ENCODE measurements around the gene KLHL42.

KLHL42 gene

DNA sequence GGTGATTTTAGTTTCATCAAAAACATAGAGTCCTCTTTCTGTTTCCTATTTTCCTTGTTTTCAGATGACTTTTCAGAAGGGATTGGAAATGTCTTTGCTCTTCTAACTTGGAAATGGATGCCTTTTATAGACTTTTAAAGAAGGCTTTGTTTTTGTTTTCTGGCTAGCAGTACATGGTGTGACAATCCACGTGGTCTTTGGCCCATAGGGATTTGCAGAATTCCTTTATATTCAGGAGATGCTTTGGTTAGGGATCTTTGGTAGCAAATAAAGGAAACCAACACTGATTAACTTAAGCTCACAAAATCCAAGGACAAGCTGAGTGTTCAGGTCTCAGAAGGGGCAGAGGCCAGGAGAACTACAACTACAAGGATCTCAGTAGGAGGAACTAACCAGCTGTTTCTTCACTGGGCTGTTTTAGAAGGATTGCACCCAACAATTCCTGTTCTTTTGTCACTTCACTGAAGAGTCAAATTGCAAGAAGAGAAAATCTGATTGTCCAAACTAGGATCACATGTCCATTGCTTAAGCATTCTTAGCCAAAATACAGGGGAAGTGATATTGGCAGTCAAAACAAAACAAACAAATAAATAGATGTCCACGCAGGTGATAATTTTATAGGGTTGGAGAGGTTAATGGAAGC is 58.6 kb downstream of the KLHL42 start:
- no peak for TF ChIP-seq EZH2phosphoT487 (IDR thresholded peaks at IDR 0.05; ENCODE audit: borderline replicate concordance)
- TF ChIP-seq, protein P1, sequence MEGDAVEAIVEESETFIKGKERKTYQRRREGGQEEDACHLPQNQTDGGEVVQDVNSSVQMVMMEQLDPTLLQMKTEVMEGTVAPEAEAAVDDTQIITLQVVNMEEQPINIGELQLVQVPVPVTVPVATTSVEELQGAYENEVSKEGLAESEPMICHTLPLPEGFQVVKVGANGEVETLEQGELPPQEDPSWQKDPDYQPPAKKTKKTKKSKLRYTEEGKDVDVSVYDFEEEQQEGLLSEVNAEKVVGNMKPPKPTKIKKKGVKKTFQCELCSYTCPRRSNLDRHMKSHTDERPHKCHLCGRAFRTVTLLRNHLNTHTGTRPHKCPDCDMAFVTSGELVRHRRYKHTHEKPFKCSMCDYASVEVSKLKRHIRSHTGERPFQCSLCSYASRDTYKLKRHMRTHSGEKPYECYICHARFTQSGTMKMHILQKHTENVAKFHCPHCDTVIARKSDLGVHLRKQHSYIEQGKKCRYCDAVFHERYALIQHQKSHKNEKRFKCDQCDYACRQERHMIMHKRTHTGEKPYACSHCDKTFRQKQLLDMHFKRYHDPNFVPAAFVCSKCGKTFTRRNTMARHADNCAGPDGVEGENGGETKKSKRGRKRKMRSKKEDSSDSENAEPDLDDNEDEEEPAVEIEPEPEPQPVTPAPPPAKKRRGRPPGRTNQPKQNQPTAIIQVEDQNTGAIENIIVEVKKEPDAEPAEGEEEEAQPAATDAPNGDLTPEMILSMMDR (conservative IDR thresholded peaks at IDR 0.05; ENCODE audit: low read length), result no peak
- Histone ChIP-seq H3K9ac (ENCODE audit: low read depth, low read length, poor library complexity, severe bottlenecking) (no peak overlapping the region), H3K9me3 (ENCODE audit: insufficient read depth, low read depth, low read length) (no peaks in the 10 kb centered on the region), H3K36me3 (ENCODE audit: insufficient read depth, low read length) (no peaks in the 10 kb centered on the region), H3K27me3 (ENCODE audit: insufficient read depth, low read length, poor library complexity, severe bottlenecking) (no peaks in the 10 kb centered on the region), H3K79me2 (ENCODE audit: insufficient read depth, low read length) (no peaks in the 10 kb centered on the region), H3K4me1 (ENCODE audit: insufficient read depth, low read length, poor library complexity, severe bottlenecking) (peaks cover 54% of the 10 kb centered on the region), H4K20me1 (ENCODE audit: insufficient read depth, low read length, poor library complexity, severe bottlenecking) (no peaks in the 10 kb centered on the region), H3K4me2 (ENCODE audit: low read depth, low read length, poor library complexity, severe bottlenecking) (no peak overlapping the region), H3F3A (ENCODE audit: low read depth) (peaks cover 21% of the 10 kb centered on the region), H2AFZ (ENCODE audit: low read length) (no peak overlapping the region), H3K9me2 (replicated peaks; ENCODE audit: low read depth, low read length) (no peaks in the 10 kb centered on the region), H3K4me3 (ENCODE audit: low read length, poor library complexity, severe bottlenecking) (no peak overlapping the region)

- Histone ChIP-seq H3K9me3 (ENCODE audit: insufficient read depth, low read depth, low read length) (no peaks in the 10 kb centered on the region), H3K4me1 (ENCODE audit: insufficient read depth, low read length, poor library complexity, severe bottlenecking) (peaks cover 72% of the 10 kb centered on the region), H3K9me2 (replicated peaks; ENCODE audit: low read depth, low read length) (no peaks in the 10 kb centered on the region), H3F3A (ENCODE audit: low read depth) (peaks cover 24% of the 10 kb centered on the region), H3K4me2 (ENCODE audit: low read depth, low read length, poor library complexity, severe bottlenecking) (peak overlapping the region; percentile 86), H3K79me2 (ENCODE audit: insufficient read depth, low read length) (no peaks in the 10 kb centered on the region), H2AFZ (ENCODE audit: low read length) (no peak overlapping the region; the same call in 1 of the 2 replicates), H3K9ac (ENCODE audit: low read depth, low read length, poor library complexity, severe bottlenecking) (peak overlapping the region; percentile 54), H3K4me3 (ENCODE audit: low read length, poor library complexity, severe bottlenecking) (peak overlapping the region; percentile 58), H3K36me3 (ENCODE audit: insufficient read depth, low read length) (no peaks in the 10 kb centered on the region), H3K27me3 (ENCODE audit: insufficient read depth, low read length, poor library complexity, severe bottlenecking) (no peaks in the 10 kb centered on the region), H4K20me1 (ENCODE audit: insufficient read depth, low read length, poor library complexity, severe bottlenecking) (no peaks in the 10 kb centered on the region)
- TF ChIP-seq, protein P1 (conservative IDR thresholded peaks at IDR 0.05; ENCODE audit: low read length), result peak; percentile 73
- no peak for TF ChIP-seq EZH2phosphoT487 (IDR thresholded peaks at IDR 0.05; ENCODE audit: borderline replicate concordance)
These were observed 60.4 kb downstream of the KLHL42 start for GRCh38 chr12:27840229-27840999.

DNA sequence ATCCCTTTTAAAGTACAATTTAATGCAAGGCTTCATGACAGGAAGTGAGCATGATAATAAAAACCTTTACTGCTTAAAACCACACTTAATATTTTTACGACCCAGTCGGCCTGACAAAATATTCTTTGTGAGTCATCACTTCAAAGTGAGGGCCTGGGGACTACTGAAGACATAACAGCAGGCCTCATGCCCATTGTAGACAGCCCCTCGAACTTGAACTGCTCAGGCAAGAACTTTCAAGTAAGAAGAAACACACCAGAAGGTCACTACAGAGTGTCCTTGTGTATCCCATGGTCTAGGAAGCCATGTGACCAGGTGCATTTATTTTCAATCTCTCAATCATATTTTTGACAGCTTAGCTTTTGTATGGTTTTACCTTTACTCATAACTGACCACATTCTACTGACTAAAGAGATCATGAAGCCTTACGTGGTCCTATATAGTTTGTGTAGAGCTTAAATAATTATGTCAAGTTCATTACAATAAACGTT is 61.4 kb downstream of the KLHL42 start:
- Histone ChIP-seq H3K4me1 (ENCODE audit: insufficient read depth, low read length, poor library complexity, severe bottlenecking) (peaks cover 72% of the 10 kb centered on the region), H3K4me2 (ENCODE audit: low read depth, low read length, poor library complexity, severe bottlenecking) (peak overlapping the region; percentile 86), H3K9me2 (replicated peaks; ENCODE audit: low read depth, low read length) (no peaks in the 10 kb centered on the region), H3K79me2 (ENCODE audit: insufficient read depth, low read length) (no peaks in the 10 kb centered on the region), H2AFZ (ENCODE audit: low read length) (no peak overlapping the region), H4K20me1 (ENCODE audit: insufficient read depth, low read length, poor library complexity, severe bottlenecking) (no peaks in the 10 kb centered on the region), H3K9ac (ENCODE audit: low read depth, low read length, poor library complexity, severe bottlenecking) (peak overlapping the region; percentile 49), H3K36me3 (ENCODE audit: insufficient read depth, low read length) (no peaks in the 10 kb centered on the region), H3K9me3 (ENCODE audit: insufficient read depth, low read depth, low read length) (no peaks in the 10 kb centered on the region), H3K4me3 (ENCODE audit: low read length, poor library complexity, severe bottlenecking) (peak overlapping the region; percentile 58), H3F3A (ENCODE audit: low read depth) (peaks cover 24% of the 10 kb centered on the region), H3K27me3 (ENCODE audit: insufficient read depth, low read length, poor library complexity, severe bottlenecking) (no peaks in the 10 kb centered on the region)
- no peak for TF ChIP-seq EZH2phosphoT487 (IDR thresholded peaks at IDR 0.05; ENCODE audit: borderline replicate concordance)
- TF ChIP-seq, protein P1 (conservative IDR thresholded peaks at IDR 0.05; ENCODE audit: low read length), result no peak

Measured in Loucy (cell line).